ENCODE results near the gene USH2A.

Gene USH2A

DNA sequence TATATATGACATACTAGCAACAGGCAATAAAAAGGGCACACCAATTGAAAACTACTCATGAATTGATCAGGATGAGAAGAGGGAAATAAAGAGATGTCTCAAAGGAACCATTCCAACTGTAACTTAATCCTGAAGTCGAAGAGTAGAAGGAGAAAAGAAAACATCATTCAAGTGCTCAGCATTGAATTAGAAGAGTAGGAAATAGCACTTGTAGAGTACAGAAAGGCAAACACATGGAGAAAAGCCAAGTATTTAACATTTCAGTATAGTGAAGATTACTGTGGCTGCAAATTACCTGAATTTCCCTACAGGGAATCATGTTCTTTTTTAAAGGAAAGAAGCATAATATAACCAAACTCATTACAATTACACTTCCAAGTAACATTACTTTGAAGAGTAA, 651.1 kb downstream of the USH2A start:
- DNase-seq: no peak

GRCh38 chr1:215768303-215768702, 654.9 kb downstream of the USH2A start:
- no peak for DNase-seq

DNA sequence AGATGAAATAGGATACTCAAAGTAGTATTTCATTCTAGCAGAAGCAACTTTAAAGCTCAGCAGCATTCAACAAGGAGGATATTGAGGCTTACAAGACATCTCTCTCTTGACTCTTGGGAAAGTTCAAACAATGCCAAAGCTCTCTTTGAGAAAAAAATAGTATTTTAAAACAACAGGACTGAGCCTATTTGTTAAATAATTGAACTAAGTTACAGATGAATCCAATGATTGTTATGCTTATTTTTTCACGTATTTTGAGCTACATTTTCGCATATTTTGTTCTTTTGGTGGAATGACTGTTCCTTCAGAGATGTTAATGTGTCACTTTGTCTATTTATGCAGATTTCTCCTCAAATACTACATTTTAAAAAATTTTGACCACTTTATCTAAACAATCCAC, 655.5 kb downstream of the USH2A start:
- no peak for DNase-seq

DNA sequence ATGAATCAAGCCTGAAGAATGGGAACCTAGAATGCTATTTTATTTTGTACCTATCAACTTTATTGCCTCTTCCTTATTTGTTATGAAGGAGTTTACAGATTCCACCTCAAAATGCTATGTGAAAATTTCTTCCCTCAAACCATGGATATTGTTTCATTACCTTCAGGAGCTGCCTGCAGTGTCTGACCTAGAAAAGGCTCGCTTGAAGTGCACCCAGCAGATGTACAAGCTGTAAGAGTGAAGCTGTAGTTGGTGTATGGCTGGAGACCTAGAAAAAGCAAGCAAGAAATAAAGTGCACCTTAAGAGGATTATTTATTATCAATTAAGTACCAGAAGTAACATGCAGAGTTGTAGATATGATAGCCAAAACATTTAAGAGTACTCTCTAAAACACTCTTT, 656.7 kb downstream of the USH2A start:
- DNase-seq: no peak

DNA sequence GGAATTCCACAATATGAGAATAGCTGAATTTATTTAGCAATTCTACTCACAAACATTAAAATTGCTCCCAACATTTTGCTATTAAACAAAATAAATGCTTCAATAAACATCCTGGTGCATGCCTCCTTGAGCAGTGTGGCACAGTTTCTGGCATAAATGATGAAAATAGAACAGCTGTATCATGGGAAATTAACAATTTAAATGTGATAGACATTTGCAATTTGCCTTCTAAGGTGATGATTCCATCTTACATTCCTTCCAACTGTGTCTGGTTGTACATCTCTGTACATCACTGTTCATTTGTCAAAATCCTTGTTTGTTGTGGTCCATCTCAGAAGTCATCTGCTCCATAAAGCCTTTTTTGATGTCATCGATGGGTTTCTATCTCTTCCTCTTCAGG, 657.4 kb downstream of the USH2A start:
- no peak for DNase-seq

DNA sequence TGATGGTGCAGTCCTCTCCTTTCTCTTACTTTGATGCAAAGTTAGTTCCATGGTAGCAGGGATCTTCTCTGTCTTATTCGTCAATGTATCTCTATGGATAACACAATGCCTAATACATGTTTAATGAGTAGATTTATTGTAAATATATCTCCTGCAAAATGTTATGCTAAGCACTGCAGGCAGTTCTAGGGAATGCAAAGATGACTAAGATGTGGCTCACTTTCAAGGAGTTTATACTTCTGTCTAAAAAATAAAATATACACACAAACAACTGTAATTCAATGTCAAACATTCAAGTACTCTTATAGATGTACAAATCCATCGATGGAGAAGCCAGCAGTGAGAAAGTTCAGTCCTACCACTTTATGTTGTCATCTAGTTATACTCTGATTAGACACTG, 661.8 kb downstream of the USH2A start:
- DNase-seq: no peak

- DNase-seq: no peak
Observed at GRCh38 chr1:215754112-215754511, 669.1 kb downstream of the USH2A start.

GRCh38 chr1:215749414-215749813, 673.8 kb downstream of the USH2A start:
- DNase-seq: no peak

- no peak for DNase-seq
Observed at GRCh38 chr1:215748431-215748830, 674.8 kb downstream of the USH2A start.

GRCh38 chr1:215744419-215744818, 678.8 kb downstream of the USH2A start:
- no peak for DNase-seq

- DNase-seq: no peak
Observed at GRCh38 chr1:215739025-215739424, 684.2 kb downstream of the USH2A start.

- DNase-seq: no peak
Observed at GRCh38 chr1:215731699-215732098, 691.5 kb downstream of the USH2A start.

- no peak for DNase-seq
Observed at GRCh38 chr1:215730600-215730999, 692.6 kb downstream of the USH2A start.

- DNase-seq: no peak
Observed at GRCh38 chr1:215728169-215728568, 695.1 kb downstream of the USH2A start.

DNA sequence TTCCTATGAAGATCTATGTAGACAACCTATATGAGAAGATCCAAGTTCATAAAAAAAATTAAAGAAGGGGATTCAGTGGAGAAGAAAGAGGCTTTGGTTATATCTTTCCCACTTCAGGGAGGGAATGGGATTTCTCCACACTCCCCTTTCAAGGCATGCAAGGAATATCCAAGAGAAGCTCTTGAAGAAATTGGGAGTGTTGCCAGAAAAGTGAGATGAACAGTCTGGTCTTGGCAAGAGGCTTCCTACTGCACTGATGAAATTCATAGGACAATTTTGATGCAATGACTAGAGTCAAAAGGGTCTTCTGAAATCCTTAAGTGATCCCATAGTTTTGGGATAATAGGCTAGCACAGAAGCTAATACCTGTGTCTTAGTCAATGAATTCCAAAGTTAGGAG, 703.1 kb downstream of the USH2A start:
- DNase-seq: no peak

GRCh38 chr1:215719552-215719951, 703.7 kb downstream of the USH2A start:
- DNase-seq: no peak

GRCh38 chr1:215718575-215719287, 704.5 kb downstream of the USH2A start:
- no peak for DNase-seq

GRCh38 chr1:215717677-215718426, 705.4 kb downstream of the USH2A start:
- no peak for DNase-seq

DNA sequence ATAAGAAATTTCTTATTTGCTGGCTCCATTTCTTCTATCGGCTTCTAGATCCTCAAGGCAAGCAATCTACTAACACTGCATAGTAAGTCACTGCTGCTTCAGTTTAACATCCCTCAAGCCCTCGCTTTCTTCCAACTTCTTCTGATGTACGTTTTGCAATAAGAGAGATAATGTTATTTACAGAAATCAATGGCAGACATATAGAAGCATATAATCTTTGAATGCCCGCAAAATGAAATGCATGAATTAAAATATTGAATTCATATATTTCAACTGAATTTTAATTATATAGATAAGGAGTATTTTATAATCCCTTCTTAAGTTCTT, 712.4 kb downstream of the USH2A start:
- no peak for DNase-seq

- no peak for DNase-seq
Observed at GRCh38 chr1:215710036-215710898, 713.0 kb downstream of the USH2A start.

DNA sequence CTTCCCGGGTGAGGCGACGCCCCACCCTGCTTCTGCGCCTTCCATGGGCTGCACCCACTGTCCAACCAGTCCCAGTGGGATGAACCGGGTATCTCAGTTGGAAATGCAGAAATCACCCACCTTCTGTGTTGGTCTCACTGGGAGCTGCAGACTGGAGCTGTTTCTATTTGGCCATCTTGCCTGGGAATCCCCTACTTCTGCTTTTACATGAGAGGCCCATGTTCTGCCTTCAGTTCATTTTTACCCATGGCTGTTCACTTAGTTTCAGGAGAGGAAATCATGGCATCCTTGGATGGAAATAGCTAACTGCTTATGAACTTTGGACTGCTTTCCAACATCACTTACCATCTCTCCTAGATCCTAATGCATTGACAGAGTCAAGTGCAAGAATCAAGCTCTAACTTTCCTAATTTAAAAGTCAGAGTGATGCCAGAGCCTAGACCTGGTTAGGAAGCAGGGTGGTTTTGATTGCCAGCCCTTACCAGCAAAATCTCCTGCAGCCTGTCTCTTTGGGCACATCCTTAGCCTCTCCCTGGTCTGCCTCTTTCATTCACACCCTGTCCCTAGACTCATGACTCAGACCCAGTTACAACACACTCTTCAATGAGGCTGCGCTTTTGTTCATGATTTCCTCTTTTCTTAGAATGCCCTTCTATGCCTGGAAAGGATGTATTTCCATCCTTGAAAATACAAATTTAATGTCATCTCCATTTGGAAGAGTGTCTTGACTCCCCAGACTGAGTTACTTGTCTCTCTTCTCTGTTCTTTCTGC, 719.0 kb downstream of the USH2A start:
- DNase-seq: no peak

- DNase-seq: no peak
Observed at GRCh38 chr1:215682232-215682631, 741.0 kb downstream of the USH2A start.

GRCh38 chr1:215681041-215681440, 742.2 kb downstream of the USH2A start:
- no peak for DNase-seq

All from stimulated activated CD4-positive, alpha-beta T cell treated with anti-CD3 and anti-CD28 coated beads, Interleukin-4, amount 100 ng/mL, for 24 hours (primary cell).